ENCODE data around the gene SERPINB4. TPM values are rescaled to one million over a fixed set of nuclear protein-coding genes. Genes with fewer than 3 reads are reported as not detected.

SERPINB4 gene
- total RNA-seq, 1 donor from 2014 or later = not detected

- Histone ChIP-seq H3K36me3 (ENCODE audit: control insufficient read depth, insufficient read depth, low read length) (no peaks in the 10 kb centered on the region), H3K27me3 (ENCODE audit: control insufficient read depth, insufficient read depth, low read length) (no peaks in the 10 kb centered on the region), H3K4me3 (ENCODE audit: low read depth, low read length) (no peak overlapping the region)
- no peak for TF ChIP-seq CTCF (IDR thresholded peaks at IDR 0.05; ENCODE audit: insufficient read depth, low read length, poor library complexity, severe bottlenecking)
- no peak for DNase-seq (ENCODE audit: low read depth)
Measured at GRCh38 chr18:63591725-63592124, 52.3 kb downstream of the SERPINB4 start.

GRCh38 chr18:63590966-63591695 lies 52.9 kb downstream of the SERPINB4 start:
- TF ChIP-seq CTCF (IDR thresholded peaks at IDR 0.05; ENCODE audit: insufficient read depth, low read length, poor library complexity, severe bottlenecking) = no peak
- H3K4me3 ChIP-seq (ENCODE audit: low read depth, low read length) = no peak overlapping the region
- no peaks in the 10 kb centered on the region for H3K36me3 ChIP-seq (ENCODE audit: control insufficient read depth, insufficient read depth, low read length)
- DNase-seq (ENCODE audit: low read depth) = no peak
- H3K27me3 ChIP-seq (ENCODE audit: control insufficient read depth, insufficient read depth, low read length) = no peaks in the 10 kb centered on the region

- no peak overlapping the region for H3K4me3 ChIP-seq (ENCODE audit: low read depth, low read length)
- H3K27me3 ChIP-seq (ENCODE audit: control insufficient read depth, insufficient read depth, low read length) = no peaks in the 10 kb centered on the region
- no peak for DNase-seq (ENCODE audit: low read depth)
- H3K36me3 ChIP-seq (ENCODE audit: control insufficient read depth, insufficient read depth, low read length) = no peaks in the 10 kb centered on the region
- no peak for TF ChIP-seq CTCF (IDR thresholded peaks at IDR 0.05; ENCODE audit: insufficient read depth, low read length, poor library complexity, severe bottlenecking)
Measured at GRCh38 chr18:63590373-63590772, 53.7 kb downstream of the SERPINB4 start.

GRCh38 chr18:63588909-63589308 lies 55.1 kb downstream of the SERPINB4 start:
- Histone ChIP-seq H3K27me3 (ENCODE audit: control insufficient read depth, insufficient read depth, low read length) (no peaks in the 10 kb centered on the region), H3K36me3 (ENCODE audit: control insufficient read depth, insufficient read depth, low read length) (no peaks in the 10 kb centered on the region), H3K4me3 (ENCODE audit: low read depth, low read length) (no peak overlapping the region)
- TF ChIP-seq CTCF (IDR thresholded peaks at IDR 0.05; ENCODE audit: insufficient read depth, low read length, poor library complexity, severe bottlenecking) = no peak
- no peak for DNase-seq (ENCODE audit: low read depth)

Other genes with a start within 250 kb of the SERPINB4 start
- gene VPS4B, start 221.8 kb downstream of the SERPINB4 start, total RNA-seq = 56.6 and 63.8 TPM in 2 replicates
- gene SERPINB5, start 167.3 kb downstream of the SERPINB4 start, total RNA-seq = 1.0 and 2.3 TPM in 2 replicates
- gene SERPINB12, start 101.9 kb downstream of the SERPINB4 start, total RNA-seq = not detected in 2 replicates
- gene SERPINB13, start 56.9 kb downstream of the SERPINB4 start, total RNA-seq = not detected in 2 replicates
- gene SERPINB3, start 17.6 kb upstream of the SERPINB4 start, total RNA-seq = not detected in 2 replicates
- gene SERPINB11, start 58.7 kb upstream of the SERPINB4 start, total RNA-seq = not detected in 2 replicates
- gene SERPINB7, start 131.2 kb upstream of the SERPINB4 start, total RNA-seq = 2.2 and 3.1 TPM in 2 replicates
- 3.3 and 4.1 TPM in 2 replicates for gene SERPINB2, start 243.4 kb upstream of the SERPINB4 start, total RNA-seq

Measured in kidney epithelial cell (primary cell).